Pancreas (tissue), 10 donors: Measurements from ENCODE around the gene ZNF20. TPM values are rescaled to one million over a fixed set of nuclear protein-coding genes. Genes with fewer than 3 reads are reported as not detected.

Experiments used
- ATAC-seq, 4 donors: fragments of 200-7000 bp; cut with Tn5 transposase; one replicate each; pipeline versions ENCODE4 v1.8.0 to v1.9.1; 2020; ENCODE audit warnings: mild to moderate bottlenecking in 4 of 4, moderate library complexity in 4 of 4
- DNase-seq, 6 donors: peaks; one replicate each; pipeline ENCODE4 v3.0.0-alpha.2; 2020
- FAIRE-seq: peaks from 2 replicates; lab custom pipeline; 2012; peaks lifted over from hg19 to GRCh38; lab: Jason Lieb, UNC
- H3K27ac ChIP-seq, 4 donors: fragments of 200-600 bp; sonication (generic); 1 replicate in 3 of 4; 2 replicates in 1 of 4; pipeline versions ENCODE4 v1.5.0 to v1.8.0; 2020
- H3K27me3 ChIP-seq, 4 donors: fragments of 200-600 bp; one replicate each; pipeline ENCODE4 v1.8.0; 2021
- H3K36me3 ChIP-seq, 3 donors: fragments of 200-600 bp; sonication (generic) in 1 of 3; one replicate each; pipeline versions ENCODE4 v1.5.0 to v1.8.0; 2020 to 2021
- H3K4me1 ChIP-seq, 3 donors: fragments of 200-600 bp; one replicate each; pipeline ENCODE4 v1.8.0; 2021
- H3K4me3 ChIP-seq, 4 donors: fragments of 200-600 bp; sonication (generic) in 2 of 4; one replicate each; pipeline versions ENCODE4 v1.5.0 to v1.8.0; 2020 to 2021
- H3K9me3 ChIP-seq, 4 donors: fragments of 200-600 bp; one replicate each; pipeline ENCODE4 v1.8.0; 2021
- WGBS, 2 donors: extraction: QIAGEN DNeasy Blood & Tissue Kit; methylation state at CpG; one replicate each; pipeline ENCODE4 v1.1.7; 2013; 5-methylcytosine and 5-hydroxymethylcytosine counted together
- intact Hi-C, 3 donors: fragments of 100-400 bp; cut with DNase I; formaldehyde crosslinking; loops; one replicate each; pipeline versions ENCODE4 v1.11.1 to v1.14.2; 2022
- polyA plus RNA-seq, 2 donors: library from polyadenylated mRNA; stranded (reverse); fragments of 200-250 nt; gene quantifications; one replicate each; pipeline ENCODE4 v1.2.3, GENCODE V29; 2013
- total RNA-seq, 6 donors: library from RNA; stranded (reverse); fragmentation: NEBNext Ultra II Directional in 4 of 6; extraction: Animal tissue kit (Norgen Biotek cat#: 25700) in 4 of 6; gene quantifications; one replicate each; pipeline versions ENCODE4 v1.2.1 to v1.2.4, GENCODE V29; 2021 to 2023
- TF ChIP-seq, protein P1 (sequence below), 4 donors: fragments of 200-600 bp; sonication (generic) in 3 of 4; IDR thresholded peaks; one replicate each; pipeline versions ENCODE4 v1.5.0 to v1.8.0; 2021; ENCODE audit warnings: antibody characterized with exemption in 4 of 4
- donor health status: healthy with polysubstance abuse.
- donor health status: DM: no; HTN: no; CAD: no; lungs with moderate emphysema.
- donor health status: DM: no; HTN: no; CAD: no.
- donor health status: control.
- donor health status: control.
- donor health status: Bipolar disorder and iron deficiency.
- donor health status: DM: yes; HTN: yes; CAD: no.
- donor health status: DM: no; HTN: no; CAD: no.
- donor health status: DM: no; HTN: no; CAD: no.
- donor health status: DM: yes; HTN: yes; CAD: no.

Gene ZNF20
- total and polyA plus RNA-seq, 8 donors: 0.63 to 3.3 (median 2.1) TPM

DNA sequence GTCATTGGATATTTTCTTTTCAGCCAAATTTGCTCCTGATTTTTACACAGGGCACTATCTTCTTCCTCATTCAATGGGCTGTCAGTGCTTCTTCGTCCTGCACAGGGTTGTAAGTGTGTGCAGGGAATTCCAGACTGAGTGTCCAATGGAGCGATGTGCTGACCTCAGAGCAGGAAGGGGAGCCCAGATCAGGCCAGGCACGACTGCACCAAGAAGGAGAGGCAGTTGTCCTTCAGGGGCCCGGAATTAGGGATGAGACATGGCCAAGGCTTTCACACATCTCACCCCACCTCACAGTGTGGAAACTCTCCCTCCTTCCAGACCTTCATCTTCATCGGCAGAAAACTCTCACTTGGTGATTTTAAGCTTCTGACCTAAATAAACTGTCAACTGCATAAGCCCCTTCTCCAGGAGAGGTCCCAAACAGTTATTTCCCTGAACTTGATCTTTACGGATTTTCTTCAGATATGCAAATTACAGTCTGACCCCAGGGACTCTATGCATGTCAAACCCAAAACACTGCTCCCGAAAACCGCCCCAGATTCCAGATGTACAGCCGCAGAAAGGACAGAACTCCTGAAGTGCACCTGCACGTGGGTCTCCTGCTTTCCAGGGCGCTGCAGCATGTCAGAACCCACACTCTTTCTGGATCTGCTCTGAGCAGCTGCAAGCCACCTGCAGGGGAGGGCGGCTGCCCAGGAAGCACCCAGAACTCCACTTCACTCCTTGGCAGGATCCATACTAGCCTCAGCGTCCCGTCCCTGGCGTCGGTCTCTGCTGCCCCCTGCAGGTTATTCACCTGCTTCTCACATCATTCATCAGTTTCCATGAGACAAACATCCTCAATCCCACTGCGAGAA lies 625 bp upstream of the ZNF20 start:
- WGBS, 2 donors: 3 to 4% methylated on average over 17 of the region's 17 CpGs
- Histone ChIP-seq H3K36me3 (peaks cover 0 to 10% (median 2%) of the 10 kb centered on the region in 3 donors), H3K4me3 (peak overlapping the region; percentile 67 to 77 (median 68)), H3K27me3 (no peaks in the 10 kb centered on the region), H3K9me3 (no peaks in the 10 kb centered on the region), H3K4me1 (peaks cover 0 to 12% (median 6%) of the 10 kb centered on the region in 3 donors), H3K27ac (peak overlapping the region; percentile 68 to 90 (median 78))
- intact Hi-C loops: loop anchor here in 2 of 3 donors (5.0 kb wide), 2 partner anchors 78 to 83 kb away; partner anchors contain the start of gene ZNF844 (in 1 of the 2)
- DNase-seq (peak; percentile 84 to 93 (median 90)), ATAC-seq (peak; percentile 86 to 94 (median 88)), FAIRE-seq (no peak)
- TF ChIP-seq, protein P1, sequence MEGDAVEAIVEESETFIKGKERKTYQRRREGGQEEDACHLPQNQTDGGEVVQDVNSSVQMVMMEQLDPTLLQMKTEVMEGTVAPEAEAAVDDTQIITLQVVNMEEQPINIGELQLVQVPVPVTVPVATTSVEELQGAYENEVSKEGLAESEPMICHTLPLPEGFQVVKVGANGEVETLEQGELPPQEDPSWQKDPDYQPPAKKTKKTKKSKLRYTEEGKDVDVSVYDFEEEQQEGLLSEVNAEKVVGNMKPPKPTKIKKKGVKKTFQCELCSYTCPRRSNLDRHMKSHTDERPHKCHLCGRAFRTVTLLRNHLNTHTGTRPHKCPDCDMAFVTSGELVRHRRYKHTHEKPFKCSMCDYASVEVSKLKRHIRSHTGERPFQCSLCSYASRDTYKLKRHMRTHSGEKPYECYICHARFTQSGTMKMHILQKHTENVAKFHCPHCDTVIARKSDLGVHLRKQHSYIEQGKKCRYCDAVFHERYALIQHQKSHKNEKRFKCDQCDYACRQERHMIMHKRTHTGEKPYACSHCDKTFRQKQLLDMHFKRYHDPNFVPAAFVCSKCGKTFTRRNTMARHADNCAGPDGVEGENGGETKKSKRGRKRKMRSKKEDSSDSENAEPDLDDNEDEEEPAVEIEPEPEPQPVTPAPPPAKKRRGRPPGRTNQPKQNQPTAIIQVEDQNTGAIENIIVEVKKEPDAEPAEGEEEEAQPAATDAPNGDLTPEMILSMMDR (IDR thresholded peaks at IDR 0.05): peak; percentile 89 to 95 (median 92)

DNA sequence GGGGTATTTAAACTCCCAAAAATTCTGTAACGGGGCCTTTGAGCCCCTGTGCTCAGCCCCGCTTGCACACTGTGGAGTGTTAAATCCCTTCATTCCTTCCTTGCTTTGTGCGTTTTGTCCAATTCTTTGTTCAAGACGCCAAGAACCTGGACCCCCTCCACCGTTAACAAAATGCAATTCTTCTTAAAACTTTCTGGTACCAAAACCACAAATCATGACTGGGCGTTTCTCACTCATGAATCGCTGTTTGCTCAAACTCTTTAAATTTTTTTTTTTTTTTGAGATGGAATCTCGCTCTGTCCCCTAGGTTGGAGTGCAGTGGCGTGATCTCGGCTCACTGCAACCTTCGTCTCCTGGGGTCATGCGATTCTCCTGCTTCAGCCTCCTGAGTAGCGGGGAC lies 881 bp downstream of the ZNF20 start:
- WGBS, 2 donors: 25% methylated on average over 13 of the region's 13 CpGs
- no peak for FAIRE-seq
- Histone ChIP-seq H3K4me1 (peaks cover 0 to 12% (median 6%) of the 10 kb centered on the region in 3 donors), H3K27me3 (no peaks in the 10 kb centered on the region), H3K36me3 (peaks cover 0 to 14% (median 5%) of the 10 kb centered on the region in 3 donors), H3K4me3 (peak overlapping the region; percentile 67 to 77 (median 68)), H3K27ac (peak overlapping the region in 1 of 4 donors; percentile 69), H3K9me3 (no peaks in the 10 kb centered on the region)
- ATAC-seq: no peak
- TF ChIP-seq, protein P1 (IDR thresholded peaks at IDR 0.05): no peak
- no peak for DNase-seq
- intact Hi-C loops: loop anchor here in 1 of 3 donors (10.0 kb wide), 1 partner anchor 264 kb away; no protein-coding TSS in a partner anchor

DNA sequence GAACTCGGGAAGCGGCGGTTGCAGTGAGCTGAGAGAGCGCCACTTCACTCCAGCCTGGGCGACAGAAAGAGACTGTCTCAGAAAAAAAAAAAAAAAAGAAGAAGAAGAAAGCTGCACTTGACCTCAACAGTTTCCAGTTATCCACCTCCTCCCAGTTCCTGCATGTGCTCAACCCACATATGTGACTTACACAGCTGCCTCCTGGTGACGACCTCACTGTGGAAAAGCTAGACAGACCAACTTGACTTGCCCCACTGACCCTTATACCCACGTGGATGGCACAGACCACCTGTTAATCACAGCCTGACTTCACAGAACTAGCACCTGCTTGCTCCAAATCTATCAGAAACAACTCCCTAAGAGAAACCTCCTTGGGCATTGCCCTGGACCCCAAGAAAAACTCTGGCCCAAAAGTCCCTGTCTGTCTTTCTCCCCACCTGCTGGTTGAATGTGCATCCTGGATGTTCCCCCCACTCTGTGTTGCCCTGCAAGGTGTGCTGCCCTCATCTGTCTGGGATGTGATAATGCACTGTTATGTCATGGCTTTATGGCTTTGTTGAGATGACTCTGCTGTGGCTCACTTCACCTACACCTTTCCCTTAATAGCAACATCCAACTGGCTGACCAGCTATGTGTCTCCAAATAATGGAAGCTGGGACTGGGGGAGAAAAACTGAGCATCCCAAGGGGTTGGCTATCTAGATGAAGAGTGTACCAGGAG lies 2.8 kb downstream of the ZNF20 start:
- TF ChIP-seq, protein P1 (IDR thresholded peaks at IDR 0.05): no peak
- Histone ChIP-seq H3K4me1 (peaks cover 0 to 12% (median 6%) of the 10 kb centered on the region in 3 donors), H3K4me3 (no peak overlapping the region), H3K36me3 (peaks cover 13 to 30% (median 24%) of the 10 kb centered on the region in 3 donors), H3K9me3 (no peaks in the 10 kb centered on the region), H3K27ac (no peak overlapping the region), H3K27me3 (no peaks in the 10 kb centered on the region)
- WGBS, 2 donors: 82 to 85% methylated on average over 7 of the region's 7 CpGs
- FAIRE-seq (no peak), ATAC-seq (no peak), DNase-seq (no peak)
- intact Hi-C loops: loop anchor here in 1 of 3 donors (10.0 kb wide), 1 partner anchor 263 kb away; no protein-coding TSS in a partner anchor

DNA sequence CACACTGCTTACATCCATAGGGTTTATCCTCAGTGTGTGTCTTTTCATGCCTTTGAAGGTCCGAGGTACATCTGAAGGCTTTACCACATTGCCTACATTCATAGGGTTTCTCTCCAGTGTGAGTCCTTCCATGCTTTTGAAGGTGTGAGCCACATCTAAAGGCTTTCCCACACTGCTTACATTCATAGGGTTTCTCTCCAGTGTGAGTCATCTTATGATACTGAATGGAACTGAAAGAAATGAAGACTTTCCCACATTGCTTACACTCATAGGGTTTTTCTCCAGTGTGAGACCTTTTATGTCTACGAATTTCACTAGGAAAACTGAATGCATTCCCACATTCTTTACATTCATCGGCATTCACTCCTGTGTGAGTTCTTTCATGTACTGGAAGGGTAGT lies 7.1 kb downstream of the ZNF20 start:
- ATAC-seq (no peak), FAIRE-seq (no peak), DNase-seq (no peak)
- 95 to 99% methylated on average over 3 of the region's 3 CpGs for WGBS, 2 donors
- Histone ChIP-seq H3K27me3 (no peaks in the 10 kb centered on the region), H3K9me3 (no peaks in the 10 kb centered on the region), H3K36me3 (peaks cover 15 to 31% (median 28%) of the 10 kb centered on the region in 3 donors), H3K4me1 (no peaks in the 10 kb centered on the region), H3K27ac (no peak overlapping the region), H3K4me3 (no peak overlapping the region)
- TF ChIP-seq, protein P1 (IDR thresholded peaks at IDR 0.05): no peak
- intact Hi-C loops: loop anchor here in 1 of 3 donors (10.0 kb wide), 1 partner anchor 258 kb away; no protein-coding TSS in a partner anchor
